Loucy (cell line): ENCODE measurements around the gene PRKCE.

Source experiments
- H2AFZ ChIP-seq: fragments of 200-600 bp; sonication (generic); 2 replicates; pipeline ENCODE4 v1.6.0; 2016; ENCODE audit warnings: antibody characterized with exemption, mild to moderate bottlenecking, low read length, moderate library complexity
- H3F3A ChIP-seq: fragments of 200-600 bp; 2 replicates; pipeline ENCODE4 v1.6.0; 2016; ENCODE audit warnings: antibody characterized with exemption, low read depth, mild to moderate bottlenecking
- H3K27me3 ChIP-seq: fragments of 200-600 bp; sonication (generic); 2 replicates; pipeline ENCODE4 v1.6.1; 2014; ENCODE audit warnings: low read length, mild to moderate bottlenecking; ENCODE audit not compliant: insufficient read depth, poor library complexity, severe bottlenecking
- H3K36me3 ChIP-seq: fragments of 200-600 bp; sonication (generic); 2 replicates; pipeline ENCODE4 v1.6.1; 2016; ENCODE audit warnings: low read length; ENCODE audit not compliant: insufficient read depth
- H3K4me1 ChIP-seq: fragments of 200-600 bp; sonication (generic); 2 replicates; pipeline ENCODE4 v1.5.1; 2014; ENCODE audit warnings: low read length, mild to moderate bottlenecking; ENCODE audit not compliant: insufficient read depth, poor library complexity, severe bottlenecking
- H3K4me2 ChIP-seq: fragments of 200-600 bp; sonication (generic); 2 replicates; pipeline ENCODE4 v1.6.0; 2014; ENCODE audit warnings: antibody characterized with exemption, low read length, low read depth, mild to moderate bottlenecking; ENCODE audit not compliant: poor library complexity, severe bottlenecking
- H3K4me3 ChIP-seq: fragments of 200-600 bp; sonication (generic); 2 replicates; pipeline ENCODE4 v1.5.1; 2014; ENCODE audit warnings: low read length, mild to moderate bottlenecking, mixed read lengths; ENCODE audit not compliant: poor library complexity, severe bottlenecking
- H3K79me2 ChIP-seq: fragments of 200-600 bp; sonication (generic); 2 replicates; pipeline ENCODE4 v1.6.1; 2014; ENCODE audit warnings: low read length; ENCODE audit not compliant: insufficient read depth
- H3K9ac ChIP-seq: fragments of 200-600 bp; sonication (generic); 2 replicates; pipeline ENCODE4 v1.6.0; 2014; ENCODE audit warnings: mild to moderate bottlenecking, low read depth, low read length, moderate library complexity; ENCODE audit not compliant: poor library complexity, severe bottlenecking
- H3K9me2 ChIP-seq: fragments of 200-600 bp; sonication (generic); replicated peaks from 2 replicates; pipeline ENCODE4 v1.6.1; 2016; ENCODE audit warnings: low read depth, low read length, mixed read lengths
- H3K9me3 ChIP-seq: fragments of 200-600 bp; sonication (generic); 2 replicates; pipeline ENCODE4 v1.6.1; 2014; ENCODE audit warnings: mild to moderate bottlenecking, antibody characterized with exemption, low read length, low read depth; ENCODE audit not compliant: insufficient read depth
- H4K20me1 ChIP-seq: fragments of 200-600 bp; sonication (generic); 2 replicates; pipeline ENCODE4 v1.6.0; 2014; ENCODE audit warnings: antibody characterized with exemption, low read length, mild to moderate bottlenecking; ENCODE audit not compliant: insufficient read depth, poor library complexity, severe bottlenecking
- CTCF ChIP-seq: fragments of 200-600 bp; sonication (generic); conservative IDR thresholded peaks from 2 replicates; pipeline ENCODE4 v1.5.1; 2014; ENCODE audit warnings: mild to moderate bottlenecking, antibody characterized with exemption, low read length
- EZH2phosphoT487 ChIP-seq: fragments of 200-600 bp; IDR thresholded peaks from 2 replicates; pipeline ENCODE4 v1.6.1; 2018; ENCODE audit warnings: antibody characterized with exemption, mild to moderate bottlenecking, moderate library complexity, borderline replicate concordance

The PRKCE gene

GRCh38 chr2:45661828-45662227, 10.4 kb downstream of the PRKCE start:
- Histone ChIP-seq H3K9me2 (no peaks in the 10 kb centered on the region), H3K27me3 (no peaks in the 10 kb centered on the region), H2AFZ (no peak overlapping the region), H3K4me1 (peaks cover 25% of the 10 kb centered on the region), H3K9ac (no peak overlapping the region), H3K4me3 (no peak overlapping the region), H3F3A (no peaks in the 10 kb centered on the region), H3K4me2 (no peak overlapping the region), H3K79me2 (peaks cover 87% of the 10 kb centered on the region), H3K9me3 (no peaks in the 10 kb centered on the region), H4K20me1 (no peaks in the 10 kb centered on the region), H3K36me3 (no peaks in the 10 kb centered on the region)
- no peak for TF ChIP-seq EZH2phosphoT487

DNA sequence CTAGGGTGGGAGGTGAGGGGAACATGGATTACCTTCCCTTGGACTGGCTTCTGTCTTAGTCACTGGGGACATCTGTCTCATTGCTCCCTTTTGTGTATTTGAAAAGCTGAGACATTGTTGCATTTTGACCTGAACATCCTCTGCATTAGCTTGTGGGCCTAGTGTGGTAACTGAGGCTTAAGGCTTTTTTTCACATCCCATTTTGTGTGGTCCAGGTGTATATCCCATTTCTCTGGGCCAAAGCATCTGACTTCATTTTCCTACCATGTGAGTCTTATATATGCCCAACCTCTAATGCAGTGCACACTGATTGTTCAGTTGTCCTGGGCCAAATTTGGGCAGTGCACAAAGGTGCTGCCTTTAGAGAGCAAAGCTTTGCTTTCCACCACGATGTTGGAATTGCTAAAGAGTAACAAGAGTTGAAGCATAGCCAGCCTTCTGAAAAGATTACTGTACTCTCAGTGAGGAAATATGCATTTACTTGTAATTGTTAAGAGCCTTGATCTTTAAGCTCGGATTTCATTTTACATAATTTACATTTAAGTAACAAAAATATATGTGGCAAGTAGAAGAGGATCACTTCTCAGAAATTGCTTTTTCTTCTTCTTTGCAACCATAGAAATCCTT, 13.3 kb downstream of the PRKCE start:
- Histone ChIP-seq H4K20me1 (peaks cover 9% of the 10 kb centered on the region), H3K4me1 (peaks cover 29% of the 10 kb centered on the region), H3K36me3 (no peaks in the 10 kb centered on the region), H3K9ac (no peak overlapping the region), H2AFZ (no peak overlapping the region), H3K9me2 (no peaks in the 10 kb centered on the region), H3K4me3 (no peak overlapping the region), H3K27me3 (no peaks in the 10 kb centered on the region), H3F3A (no peaks in the 10 kb centered on the region), H3K79me2 (peaks cover 83% of the 10 kb centered on the region), H3K9me3 (no peaks in the 10 kb centered on the region), H3K4me2 (no peak overlapping the region)
- TF ChIP-seq CTCF (no peak), EZH2phosphoT487 (no peak)

DNA sequence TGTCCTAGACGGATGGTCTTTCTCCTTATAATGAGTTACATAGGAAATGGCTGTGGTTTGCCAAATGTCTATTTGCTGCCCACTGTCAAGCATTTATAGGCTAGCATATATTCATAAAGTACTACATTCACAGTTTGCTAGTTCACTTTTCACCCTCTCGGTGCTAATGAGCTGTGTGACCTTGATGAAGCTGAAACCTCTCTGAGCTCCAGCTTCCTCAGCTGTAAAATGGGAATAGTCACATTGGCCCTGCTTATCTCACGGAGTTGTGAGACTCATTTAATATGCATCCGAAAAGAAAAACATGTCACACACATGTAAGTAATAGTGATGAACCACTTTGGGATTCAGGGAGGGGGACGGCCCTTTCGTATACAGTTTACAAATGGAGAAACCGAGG, 17.0 kb downstream of the PRKCE start:
- no peak for TF ChIP-seq CTCF
- no peak for TF ChIP-seq EZH2phosphoT487
- H3K36me3 ChIP-seq: no peaks in the 10 kb centered on the region
- H3K9me2 ChIP-seq: no peaks in the 10 kb centered on the region
- H4K20me1 ChIP-seq: peaks cover 9% of the 10 kb centered on the region
- H3K4me3 ChIP-seq: peak overlapping the region; percentile 14
- no peak overlapping the region for H2AFZ ChIP-seq
- H3K4me1 ChIP-seq: peaks cover 22% of the 10 kb centered on the region
- H3K4me2 ChIP-seq: peak overlapping the region; percentile 58
- H3K9ac ChIP-seq: no peak overlapping the region
- H3F3A ChIP-seq: no peaks in the 10 kb centered on the region
- H3K27me3 ChIP-seq: no peaks in the 10 kb centered on the region
- H3K79me2 ChIP-seq: peaks cover 82% of the 10 kb centered on the region
- no peaks in the 10 kb centered on the region for H3K9me3 ChIP-seq

GRCh38 chr2:45669032-45669486, 17.6 kb downstream of the PRKCE start:
- Histone ChIP-seq H3K4me1 (peaks cover 22% of the 10 kb centered on the region), H3K9ac (no peak overlapping the region), H3K79me2 (peaks cover 82% of the 10 kb centered on the region), H3F3A (no peaks in the 10 kb centered on the region), H2AFZ (no peak overlapping the region), H3K27me3 (no peaks in the 10 kb centered on the region), H3K4me2 (peak overlapping the region; percentile 58), H3K4me3 (peak overlapping the region; percentile 14), H3K9me2 (no peaks in the 10 kb centered on the region), H3K9me3 (no peaks in the 10 kb centered on the region), H4K20me1 (peaks cover 10% of the 10 kb centered on the region), H3K36me3 (no peaks in the 10 kb centered on the region)
- no peak for TF ChIP-seq EZH2phosphoT487
- TF ChIP-seq CTCF: no peak
